Activated T-cell treated with anti-CD3 and anti-CD28 coated beads for 24 hours (primary cell): Measurements from ENCODE around the gene RBM20.
A peak's percentile ranks its signal among the peaks of the same experiment; 100 is the strongest.

Experiments
- DNase-seq: peaks from one replicate; pipeline ENCODE4 v3.0.0-alpha.2; 2020; ENCODE audit warnings: low read depth

Gene RBM20

GRCh38 chr10:110737886-110738634 lies 93.9 kb downstream of the RBM20 start:
- no peak for DNase-seq

- no peak for DNase-seq
Measured at GRCh38 chr10:110739811-110740271, 95.7 kb downstream of the RBM20 start.

GRCh38 chr10:110742801-110743200 lies 98.7 kb downstream of the RBM20 start:
- DNase-seq, result no peak

GRCh38 chr10:110744782-110745181 lies 100.6 kb downstream of the RBM20 start:
- DNase-seq, result no peak

DNA sequence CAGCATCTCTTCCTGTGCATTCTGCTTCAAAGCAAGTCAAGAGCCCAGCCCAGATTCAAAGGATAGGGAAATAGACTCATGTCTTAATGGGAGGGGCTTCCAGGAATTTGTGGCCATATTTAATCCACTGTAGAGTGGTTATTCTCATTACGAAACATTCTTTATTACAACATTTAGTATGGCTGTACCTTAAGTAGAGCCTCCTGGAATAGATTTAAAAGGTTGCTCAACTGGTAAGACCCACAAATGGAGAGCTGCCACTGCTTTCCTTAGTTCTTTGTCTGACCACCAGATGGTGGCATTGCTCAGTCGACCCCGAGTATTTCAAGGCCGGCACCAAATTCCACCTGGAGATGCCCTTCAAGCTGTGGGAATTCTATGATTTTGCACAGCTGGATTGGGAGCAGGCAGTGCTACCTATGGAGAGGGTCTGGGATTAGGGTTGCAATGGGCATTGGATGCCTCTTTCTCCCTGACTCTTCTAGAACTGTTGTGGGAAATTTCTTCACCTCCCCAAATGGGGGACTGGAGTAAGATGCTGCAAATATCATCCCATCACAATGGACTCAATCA lies 102.2 kb downstream of the RBM20 start:
- DNase-seq, result peak; percentile 18

DNA sequence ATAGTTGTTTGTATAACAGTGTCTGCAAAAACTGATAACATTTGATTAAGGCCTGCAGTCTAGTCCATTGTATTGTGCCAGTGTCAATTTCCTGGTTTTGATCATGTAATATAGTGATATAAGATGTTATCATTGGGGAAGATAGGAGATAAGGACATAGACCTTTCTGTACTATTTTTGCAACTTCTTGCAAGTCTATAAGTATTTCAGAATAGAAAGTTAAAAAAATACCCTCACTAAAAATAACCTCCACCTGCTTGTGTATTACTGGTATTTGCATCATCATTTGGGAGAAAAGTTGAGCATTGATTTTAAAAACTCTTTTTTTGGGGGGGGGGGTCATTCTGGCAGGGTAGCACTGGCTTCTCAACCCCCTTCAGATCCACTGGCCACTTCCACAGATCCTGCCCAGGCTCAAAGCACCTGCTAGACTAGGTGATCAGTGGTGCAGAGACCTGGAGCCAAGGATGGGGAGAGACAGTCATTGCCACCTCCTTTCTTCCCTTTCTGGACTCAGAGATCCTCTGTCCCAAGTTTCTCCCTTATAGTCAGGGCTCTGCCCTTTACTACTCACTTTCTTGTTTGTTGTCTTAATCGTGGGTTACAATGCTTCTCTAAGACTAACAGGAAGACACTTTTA lies 103.0 kb downstream of the RBM20 start:
- DNase-seq, result no peak

GRCh38 chr10:110747609-110748464 lies 103.7 kb downstream of the RBM20 start:
- no peak for DNase-seq

DNA sequence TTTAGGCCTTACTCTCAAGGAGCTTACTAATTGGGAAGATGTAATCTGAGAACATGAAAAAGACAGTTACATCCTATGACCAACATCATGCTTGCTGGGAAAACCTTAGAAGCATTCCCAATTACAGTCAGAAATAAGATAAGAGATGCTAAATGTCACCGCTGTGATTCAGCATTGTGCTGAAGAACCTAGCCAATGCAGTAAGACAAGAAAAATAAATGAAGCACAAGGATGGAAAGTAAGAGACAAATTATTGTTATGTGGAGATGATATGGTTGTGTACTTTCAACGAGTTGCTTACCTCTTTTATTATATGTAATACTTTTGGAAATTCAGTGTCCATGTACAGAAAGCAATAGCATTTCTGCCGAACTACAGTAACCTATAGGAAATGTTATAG lies 104.8 kb downstream of the RBM20 start:
- DNase-seq, result no peak

DNA sequence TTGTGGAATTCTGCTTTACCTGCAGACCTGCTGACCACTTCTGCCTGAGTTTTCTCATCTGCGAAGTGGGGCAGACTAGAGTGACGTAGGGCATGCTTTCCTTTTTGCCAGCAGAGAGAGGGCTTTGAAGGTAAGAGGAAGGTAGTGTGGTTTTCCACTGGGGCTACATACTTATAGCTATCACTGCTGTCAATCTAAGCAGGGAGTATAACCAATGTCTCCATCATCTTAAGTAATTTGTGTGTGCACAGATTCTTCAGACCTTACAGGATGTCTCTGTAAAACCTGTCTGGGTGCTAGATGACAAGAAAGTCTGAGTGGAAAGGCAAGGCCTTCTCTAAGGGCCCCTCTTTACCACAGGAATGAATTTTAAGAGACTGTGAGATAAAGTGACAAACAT lies 106.8 kb downstream of the RBM20 start:
- no peak for DNase-seq

DNA sequence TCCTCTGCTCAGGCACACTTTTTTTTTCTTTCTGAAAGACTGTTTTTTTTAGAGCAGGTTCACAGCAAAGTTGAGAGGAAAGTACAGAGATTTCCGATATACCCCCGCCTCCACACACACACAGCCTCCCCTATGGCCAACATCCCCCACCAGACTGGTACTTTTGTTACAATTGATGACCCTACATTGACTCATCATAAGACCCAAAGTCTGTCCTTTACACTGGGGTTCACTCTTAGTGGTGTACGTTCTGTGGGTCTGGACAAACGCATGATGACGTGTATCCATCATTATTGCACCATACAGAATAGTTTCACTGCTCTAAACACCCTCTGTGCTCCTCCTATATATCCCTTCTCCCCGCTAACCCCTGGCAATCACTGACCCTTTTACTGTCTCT lies 107.7 kb downstream of the RBM20 start:
- no peak for DNase-seq

- DNase-seq, result no peak
Measured at GRCh38 chr10:110753462-110753861, 109.3 kb downstream of the RBM20 start.

DNA sequence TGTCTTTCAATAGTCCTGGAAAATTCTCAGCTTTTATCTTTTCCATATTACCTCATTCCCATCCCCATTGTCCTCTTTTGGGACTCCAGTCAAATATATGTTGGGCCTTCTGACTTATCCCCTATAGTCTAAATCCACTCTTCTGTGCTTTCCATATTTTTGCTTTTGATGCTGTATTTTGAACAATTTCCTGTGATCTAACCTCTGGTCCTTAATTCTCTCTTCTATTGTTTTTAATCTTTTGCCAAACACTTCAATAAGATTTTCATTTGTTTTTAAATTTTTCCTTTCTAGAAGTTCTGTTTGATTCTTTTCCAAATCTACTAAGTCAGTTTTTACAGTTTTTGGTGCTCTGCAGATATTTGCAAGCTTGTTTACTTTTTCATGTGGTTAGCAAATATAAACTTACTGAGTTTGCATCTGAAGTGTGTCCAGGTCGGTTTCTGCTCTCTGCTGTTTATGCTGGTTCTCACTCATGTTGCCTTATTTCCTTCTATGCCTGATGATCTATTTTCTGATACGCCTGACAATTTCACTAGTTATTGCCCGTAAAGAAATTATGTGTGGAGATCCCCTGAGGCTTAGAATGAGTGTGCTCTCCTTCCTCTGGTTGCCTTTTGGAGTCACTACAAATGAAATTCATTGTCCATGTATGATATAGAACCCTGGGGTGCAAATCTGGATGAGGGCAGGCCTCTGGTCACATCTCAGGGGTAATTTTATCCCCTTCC lies 110.4 kb downstream of the RBM20 start:
- DNase-seq, result no peak

DNA sequence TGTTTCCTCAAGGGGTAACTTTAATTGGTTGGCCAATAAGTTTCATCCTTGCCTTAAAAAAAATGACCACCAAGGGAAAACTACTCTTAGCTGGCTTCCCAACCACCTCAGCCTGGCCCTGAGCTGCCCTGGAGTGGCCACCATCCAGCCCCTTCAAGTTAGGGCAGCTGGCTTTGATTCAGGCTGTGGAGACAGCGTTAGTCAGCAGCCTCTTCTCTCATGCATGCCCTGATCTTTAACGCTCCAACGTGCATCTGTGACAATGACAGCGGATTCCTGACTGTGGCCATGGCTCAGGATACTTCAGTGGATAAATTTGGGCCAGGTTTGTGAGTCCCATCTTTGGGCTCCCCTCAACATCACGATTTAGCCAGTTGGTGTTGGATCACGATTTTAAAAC lies 111.6 kb downstream of the RBM20 start:
- DNase-seq, result no peak

- no peak for DNase-seq
Measured at GRCh38 chr10:110756876-110757275, 112.7 kb downstream of the RBM20 start.

DNA sequence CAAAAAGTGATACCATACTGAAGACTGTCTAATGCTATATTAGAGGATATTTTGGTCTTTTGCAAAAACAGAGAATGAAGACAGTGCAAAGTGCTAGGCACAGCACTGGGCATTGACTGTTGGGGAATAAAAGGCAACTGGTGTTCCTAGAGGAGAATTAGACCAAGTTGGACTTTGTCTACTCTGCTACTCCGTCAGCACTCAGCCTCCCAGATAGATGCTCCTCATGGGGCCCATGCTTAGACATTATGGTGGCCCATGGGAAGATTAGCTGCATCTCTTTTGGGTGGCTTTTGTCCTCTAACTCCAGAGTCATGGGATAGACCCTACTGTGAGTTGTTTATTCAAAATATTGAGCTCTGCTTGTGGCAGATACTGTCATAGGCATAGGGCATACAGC lies 113.5 kb downstream of the RBM20 start:
- DNase-seq, result no peak

- no peak for DNase-seq
Measured at GRCh38 chr10:110758128-110758765, 114.1 kb downstream of the RBM20 start.

DNA sequence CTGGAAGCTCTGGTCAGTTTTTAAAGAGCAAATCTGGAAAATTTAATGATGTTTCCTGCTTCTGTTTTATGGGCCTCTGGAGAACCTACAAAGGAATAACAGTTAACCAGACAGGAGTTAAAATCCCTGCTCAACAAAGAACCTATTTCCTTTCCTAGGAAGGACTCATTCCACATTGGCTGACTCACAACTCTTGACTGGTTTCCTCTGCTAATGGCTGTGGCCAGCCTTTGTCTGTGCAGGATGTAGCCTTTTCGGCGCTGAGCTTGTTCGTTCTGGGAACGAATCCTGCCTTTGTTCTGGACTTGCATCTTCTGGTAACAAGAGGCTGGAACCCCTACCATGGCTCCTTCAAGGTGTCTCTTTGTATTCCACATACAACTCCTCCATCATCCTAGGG lies 114.8 kb downstream of the RBM20 start:
- DNase-seq, result no peak

DNA sequence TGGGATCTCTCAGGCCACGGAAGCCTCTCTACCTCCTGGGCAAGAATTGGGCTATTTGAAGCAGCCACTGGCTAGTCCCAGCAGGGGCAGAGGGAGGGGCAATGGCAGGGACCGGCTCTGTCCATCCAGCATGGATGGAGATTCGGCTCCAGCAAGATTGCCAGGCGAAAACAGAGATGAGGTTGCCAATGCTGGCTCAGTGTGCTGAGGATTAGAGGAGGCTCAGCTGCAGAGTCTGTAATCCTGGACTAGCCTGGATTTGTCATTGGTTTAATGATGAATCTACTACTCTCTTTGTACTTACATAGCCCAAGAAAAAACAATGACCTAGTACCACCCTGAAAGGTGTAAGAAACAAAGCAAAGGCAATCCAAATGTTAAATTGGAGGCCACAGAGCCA lies 115.4 kb downstream of the RBM20 start:
- no peak for DNase-seq

DNA sequence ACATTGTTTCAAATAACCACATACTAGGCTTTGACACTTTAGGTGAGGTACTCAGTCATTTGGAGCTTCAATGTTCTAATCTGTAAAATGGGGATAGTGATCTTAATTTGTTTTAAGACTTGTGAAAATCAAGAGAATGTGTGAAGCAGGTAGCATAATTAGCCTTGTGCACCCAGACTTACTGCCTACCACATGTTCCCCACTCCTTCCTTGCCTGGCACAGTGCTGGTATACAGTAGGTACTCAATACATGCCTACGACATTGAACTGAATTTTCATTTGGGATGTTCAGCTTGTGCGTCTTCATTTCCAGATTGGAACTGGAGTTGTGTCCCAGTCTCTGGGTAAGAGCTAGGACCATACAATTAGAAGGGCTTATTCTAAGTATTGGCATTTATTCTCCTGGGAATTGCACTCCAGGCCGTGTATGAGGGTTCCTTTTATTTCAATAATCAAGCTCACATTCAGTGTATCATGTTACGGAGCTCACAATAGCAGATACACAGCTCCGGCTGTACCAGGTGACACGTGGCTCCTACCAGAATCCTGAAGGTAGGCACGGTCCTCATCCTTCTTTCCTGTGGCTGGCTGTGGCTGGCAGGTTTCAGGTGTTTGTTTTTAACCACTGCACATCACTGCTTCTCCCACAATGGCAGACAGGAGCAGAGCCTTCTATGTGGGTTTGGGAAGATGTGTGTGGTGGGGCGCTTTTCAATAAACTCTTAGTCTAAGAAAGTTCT lies 118.1 kb downstream of the RBM20 start:
- DNase-seq, result no peak

DNA sequence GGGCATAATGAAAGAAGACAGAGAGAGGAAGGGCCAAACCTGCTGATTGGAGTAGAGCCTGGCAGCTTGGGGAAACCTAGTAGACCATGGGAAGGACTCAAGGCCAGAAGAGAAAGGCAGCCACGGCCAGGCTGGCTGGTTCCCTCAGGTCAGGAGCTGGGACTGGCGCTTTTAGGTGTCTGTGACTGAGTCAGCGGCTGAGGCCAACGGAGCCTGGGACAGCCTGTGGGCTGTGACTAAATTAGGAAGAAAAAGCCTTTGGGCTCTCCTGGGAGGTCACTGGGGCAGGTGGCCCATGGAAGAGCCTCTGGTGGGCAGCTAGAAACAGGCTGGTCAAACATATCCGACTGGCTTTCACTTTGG lies 118.7 kb downstream of the RBM20 start:
- DNase-seq, result no peak

DNA sequence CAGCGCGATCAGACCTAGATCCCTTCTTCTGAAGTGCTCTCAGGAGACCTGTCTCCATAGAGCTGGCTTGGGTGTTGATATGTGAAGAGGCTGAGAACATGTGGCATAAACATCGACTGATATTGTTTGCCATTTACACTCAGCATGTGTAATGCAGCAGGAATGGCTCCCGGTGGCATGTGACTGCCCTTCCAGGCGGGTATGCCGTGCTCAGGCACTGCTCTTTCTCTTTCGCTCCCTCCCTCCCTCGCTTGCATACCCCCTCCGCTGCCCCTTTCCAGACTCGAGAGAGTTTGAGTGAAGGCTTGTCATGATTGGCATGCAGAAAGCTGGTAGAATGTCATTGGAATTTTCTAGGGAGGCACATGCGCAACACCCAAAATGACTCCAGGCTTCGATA lies 120.2 kb downstream of the RBM20 start:
- DNase-seq, result no peak
